Measurements from ENCODE around the gene ZNF582.

DNA sequence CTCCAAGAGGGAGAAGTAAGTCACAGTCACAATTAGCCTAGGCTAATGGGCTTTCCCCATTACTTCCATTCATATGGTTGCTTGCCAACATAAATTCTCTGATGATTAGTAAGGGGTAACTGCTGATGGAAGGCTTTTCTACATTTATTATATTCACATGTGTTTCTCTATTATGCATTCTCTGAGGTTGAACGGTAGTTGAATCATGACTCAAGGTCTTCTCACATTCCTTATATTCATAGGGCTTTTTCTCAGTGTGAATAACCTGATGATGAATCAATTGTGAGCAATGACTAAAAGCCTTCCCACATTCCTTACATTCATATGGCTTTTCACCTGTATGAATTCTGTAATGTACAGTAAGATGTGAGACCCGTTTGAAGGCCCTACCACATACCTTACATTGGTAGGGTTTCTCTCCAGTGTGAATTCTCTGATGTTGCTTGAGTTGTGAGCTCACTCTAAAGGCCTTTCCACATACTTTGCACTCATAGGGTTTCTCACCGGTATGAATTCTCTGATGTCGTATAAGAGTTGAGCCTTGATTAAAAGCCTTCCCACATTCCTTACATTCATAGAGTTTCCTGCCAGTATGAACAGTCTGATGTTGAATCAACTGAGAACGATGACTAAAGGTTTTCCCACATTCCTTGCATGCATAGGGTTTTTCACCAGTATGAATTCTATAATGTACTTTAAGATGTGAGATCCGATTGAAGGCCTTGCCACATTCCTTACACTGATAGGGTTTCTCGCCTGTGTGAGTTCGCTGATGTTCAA, 9.3 kb downstream of the ZNF582 start:
- TF ChIP-seq CTCF (IDR thresholded peaks at IDR 0.05): no peak
- TF ChIP-seq POLR2A (IDR thresholded peaks at IDR 0.05): no peak

Measured in body of pancreas (tissue), 4 donors.